H1 (cell line): ENCODE measurements around the gene FAM177B. TPM values are rescaled to one million over a fixed set of nuclear protein-coding genes. Genes with fewer than 3 reads are reported as not detected.

Source experiments
- CTCF ChIA-PET: fragments of 300-600 bp; sonication (Branson Sonifier 250); formaldehyde crosslinking; loops from one replicate; lab custom pipeline; 2021; ENCODE audit not compliant: partially characterized antibody; lab: Charles Lee
- POLR2A ChIA-PET: fragments of 300-600 bp; sonication (Branson Sonifier 250); formaldehyde crosslinking; loops from one replicate; lab custom pipeline; 2021; ENCODE audit warnings: inconsistent platforms; ENCODE audit not compliant: partially characterized antibody; lab: Charles Lee
- DNase-seq, 2 experiments: peaks; one replicate each; pipeline versions ENCODE4 v3.0.0 to v3.0.0-alpha.2; 2010 to 2022; ENCODE audit warnings: low spot score in 2 of 2, low read depth in 1 of 2, mixed read lengths in 1 of 2
- FAIRE-seq: peaks from 2 replicates; lab custom pipeline; 2011; peaks lifted over from hg19 to GRCh38; lab: Jason Lieb, UNC
- H2AFZ ChIP-seq: 2 replicates; pipeline ENCODE4 v1.8.1; 2012; ENCODE audit warnings: low read length, inconsistent platforms
- H2AK5ac ChIP-seq: 2 replicates; pipeline ENCODE4 v1.6.1; 2013; ENCODE audit warnings: low read depth, low read length
- H2BK120ac ChIP-seq: replicated peaks from 2 replicates; pipeline ENCODE3; 2013; ENCODE audit warnings: low read depth, low read length, inconsistent platforms
- H2BK12ac ChIP-seq: 2 replicates; pipeline ENCODE4 v1.6.1; 2013; ENCODE audit warnings: low read depth, low read length
- H2BK15ac ChIP-seq: 2 replicates; pipeline ENCODE4 v1.6.1; 2013; ENCODE audit warnings: low read length
- H2BK20ac ChIP-seq: 2 replicates; pipeline ENCODE4 v1.6.1; 2013; ENCODE audit warnings: low read length
- H2BK5ac ChIP-seq: 2 replicates; pipeline ENCODE4 v1.6.1; 2013; ENCODE audit warnings: low read depth, low read length
- H3K14ac ChIP-seq: 2 replicates; pipeline ENCODE4 v1.6.1; 2013; ENCODE audit warnings: inconsistent platforms; ENCODE audit not compliant: insufficient read length
- H3K18ac ChIP-seq: 2 replicates; pipeline ENCODE4 v1.6.1; 2013; ENCODE audit warnings: low read length; ENCODE audit errors: extremely low read depth
- H3K23ac ChIP-seq: 2 replicates; pipeline ENCODE4 v1.6.1; 2013; ENCODE audit warnings: inconsistent platforms; ENCODE audit not compliant: insufficient read length
- H3K23me2 ChIP-seq: 2 replicates; pipeline ENCODE4 v1.6.1; 2013; ENCODE audit warnings: low read depth, low read length
- H3K27ac ChIP-seq: 2 replicates; pipeline ENCODE4 v1.6.1; 2011; ENCODE audit warnings: low read depth, low read length, inconsistent platforms
- H3K27me3 ChIP-seq, 4 experiments: replicated peaks in 1 of 4; 1 replicate in 1 of 4; 2 replicates in 3 of 4; pipeline versions ENCODE4 v1.6.1 to v1.8.1; 2011 to 2013; ENCODE audit warnings: low read length in 3 of 4, mild to moderate bottlenecking in 3 of 4, inconsistent platforms in 2 of 4, mixed read lengths in 2 of 4, moderate library complexity in 1 of 4; ENCODE audit not compliant: control insufficient read depth in 3 of 4, insufficient read depth in 3 of 4; ENCODE audit errors: extremely low read depth in 1 of 4
- H3K36me3 ChIP-seq, 4 experiments: 2 replicates each; pipeline versions ENCODE4 v1.6.1 to v1.8.1; 2011 to 2013; ENCODE audit warnings: mild to moderate bottlenecking in 4 of 4, low read length in 3 of 4, moderate library complexity in 2 of 4, control low read depth in 1 of 4, inconsistent platforms in 1 of 4; ENCODE audit not compliant: insufficient read depth in 4 of 4, control insufficient read depth in 2 of 4
- H3K4ac ChIP-seq: replicated peaks from 2 replicates; pipeline ENCODE3; 2013; ENCODE audit warnings: low read length, low read depth, mixed read lengths, inconsistent platforms; ENCODE audit not compliant: insufficient read length
- H3K4me1 ChIP-seq, 4 experiments: replicated peaks in 1 of 4; 1 replicate in 1 of 4; 2 replicates in 3 of 4; pipeline versions ENCODE4 v1.6.1 to v1.8.1; 2011 to 2013; ENCODE audit warnings: low read length in 3 of 4, inconsistent platforms in 2 of 4, mixed read lengths in 1 of 4; ENCODE audit not compliant: insufficient read depth in 4 of 4, control insufficient read depth in 3 of 4
- H3K4me2 ChIP-seq, 2 experiments: 2 replicates each; pipeline versions ENCODE4 v1.6.1 to v1.8.1; 2011 to 2013; ENCODE audit warnings: low read depth in 2 of 2, low read length in 2 of 2, control low read depth in 1 of 2, inconsistent platforms in 1 of 2, mild to moderate bottlenecking in 1 of 2; ENCODE audit not compliant: insufficient read depth in 1 of 2
- H3K4me3 ChIP-seq, 4 experiments: fragments of 200-600, 300-600 bp in 1 of 4; sonication (generic), shearing (Covaris generic), sonication (Bioruptor Twin) in 1 of 4; 2 replicates each; pipeline versions ENCODE4 v1.5.1 to v1.8.1; 2011 to 2016; ENCODE audit warnings: low read length in 4 of 4, low read depth in 3 of 4, control low read depth in 2 of 4, inconsistent platforms in 2 of 4, mild to moderate bottlenecking in 2 of 4, mixed read lengths in 1 of 4, moderate library complexity in 1 of 4; ENCODE audit not compliant: insufficient read depth in 2 of 4; ENCODE audit errors: extremely low read depth in 1 of 4
- H3K56ac ChIP-seq: replicated peaks from 2 replicates; pipeline ENCODE3; 2013; ENCODE audit warnings: low read depth, mild to moderate bottlenecking, mixed read lengths, low read length, inconsistent platforms; ENCODE audit not compliant: insufficient read length
- H3K79me1 ChIP-seq: 2 replicates; pipeline ENCODE4 v1.6.1; 2013; ENCODE audit warnings: low read depth, low read length, control low read depth
- H3K79me2 ChIP-seq, 2 experiments: 2 replicates each; pipeline versions ENCODE4 v1.6.1 to v1.8.1; 2012 to 2013; ENCODE audit warnings: low read length in 2 of 2, mild to moderate bottlenecking in 2 of 2, inconsistent platforms in 1 of 2; ENCODE audit not compliant: insufficient read depth in 2 of 2, control insufficient read depth in 1 of 2
- H3K9ac ChIP-seq, 4 experiments: replicated peaks in 1 of 4; 1 replicate in 1 of 4; 2 replicates in 3 of 4; pipeline versions ENCODE4 v1.6.1 to v1.8.1; 2011 to 2013; ENCODE audit warnings: low read depth in 3 of 4, low read length in 3 of 4, control low read depth in 2 of 4, mild to moderate bottlenecking in 2 of 4, moderate library complexity in 2 of 4, inconsistent platforms in 1 of 4; ENCODE audit errors: extremely low read depth in 1 of 4
- H3K9me3 ChIP-seq, 2 experiments: 2 replicates each; pipeline versions ENCODE4 v1.6.1 to v1.8.1; 2012 to 2013; ENCODE audit warnings: mild to moderate bottlenecking in 2 of 2, moderate library complexity in 2 of 2, control low read depth in 1 of 2, inconsistent platforms in 1 of 2, low read depth in 1 of 2, low read length in 1 of 2, mixed read lengths in 1 of 2; ENCODE audit not compliant: insufficient read depth in 2 of 2
- H4K20me1 ChIP-seq, 2 experiments: replicated peaks in 1 of 2; 2 replicates each; pipeline versions ENCODE3 to v1.8.1; 2011 to 2013; ENCODE audit warnings: inconsistent platforms in 2 of 2, low read length in 2 of 2, mild to moderate bottlenecking in 1 of 2; ENCODE audit not compliant: insufficient read depth in 2 of 2, control insufficient read depth in 1 of 2
- H4K5ac ChIP-seq: 2 replicates; pipeline ENCODE4 v1.6.1; 2013; ENCODE audit warnings: low read length, low read depth, mixed read lengths, inconsistent platforms; ENCODE audit not compliant: insufficient read length
- H4K8ac ChIP-seq: 2 replicates; pipeline ENCODE4 v1.8.0; 2013; ENCODE audit warnings: mild to moderate bottlenecking, moderate library complexity, low read length, inconsistent platforms; ENCODE audit not compliant: insufficient read depth; ENCODE audit errors: extremely low read depth
- H4K91ac ChIP-seq: replicated peaks from 2 replicates; pipeline ENCODE3; 2013; ENCODE audit warnings: low read length, mixed read lengths, inconsistent platforms; ENCODE audit not compliant: insufficient read length
- KDM1A ChIP-seq: fragments of 200-600, 300-600 bp; sonication (generic); IDR thresholded peaks from 2 replicates; pipeline ENCODE4 v1.7.1; 2016; ENCODE audit warnings: mild to moderate bottlenecking, low read length, borderline replicate concordance
- KDM4A ChIP-seq: IDR thresholded peaks from one replicate; pipeline ENCODE4 v1.7.1; 2012; ENCODE audit warnings: low read depth, mild to moderate bottlenecking, moderate library complexity, low read length, inconsistent platforms; ENCODE audit not compliant: severe bottlenecking
- WGBS, 2 experiments: shearing (Covaris generic) in 1 of 2; methylation state at CpG; one replicate each; pipeline versions ENCODE4 v1.1.6 to v1.1.7; 2013 to 2015; ENCODE audit warnings: low lambda C conversion rate in 2 of 2, mixed read lengths in 2 of 2, inconsistent platforms in 1 of 2, low coverage in 1 of 2, missing lambda C conversion rate in 1 of 2; ENCODE audit not compliant: insufficient replicate concordance in 2 of 2, insufficient coverage in 1 of 2, insufficient read length in 1 of 2; ENCODE audit errors: extremely low coverage in 1 of 2, missing lambda C conversion rate in 1 of 2; 5-methylcytosine and 5-hydroxymethylcytosine counted together
- polyA plus RNA-seq, 7 experiments: library from polyadenylated mRNA; depleted of rRNA in 3 of 7; stranded (reverse) in 5 of 7; unstranded in 2 of 7; fragments of >200 nt in 5 of 7; fragments of 200-250 nt in 2 of 7; gene quantifications; 1 replicate in 5 of 7; 2 replicates in 1 of 7; 4 replicates in 1 of 7; pipeline versions ENCODE4 v1.2.1 to v1.2.3, GENCODE V29; 2011 to 2013; ENCODE audit warnings: missing spikeins in 2 of 7, mixed read lengths in 2 of 7
- total RNA-seq: library from RNA; stranded (reverse); fragmentation: NEBNext Ultra II Directional; extraction: Animal tissue kit (Norgen Biotek cat#: 25700); gene quantifications from 2 replicates; pipeline ENCODE4 v1.2.1, GENCODE V29; 2021

Gene FAM177B
- total and polyA plus RNA-seq, 2 of the 8 experiments (the other 6 are each of a cell fraction or from before 2014, with no cell fraction given): 0.06 TPM; not detected in 1

GRCh38 chr1:222788402-222789156 is 51.6 kb downstream of the FAM177B start:
- DNase-seq (no peak), FAIRE-seq (no peak)
- no peak overlapping the region for H3K4ac ChIP-seq
- H3K4me1 ChIP-seq: no peaks in the 10 kb centered on the region
- no peak overlapping the region for H3K27ac ChIP-seq
- no peak overlapping the region for H3K56ac ChIP-seq
- no peak overlapping the region for H3K23ac ChIP-seq
- no peak overlapping the region for H2AK5ac ChIP-seq
- H3K36me3 ChIP-seq: no peaks in the 10 kb centered on the region
- no peak overlapping the region for H2BK120ac ChIP-seq
- H4K91ac ChIP-seq: no peak overlapping the region
- H2BK15ac ChIP-seq: no peak overlapping the region
- H3K4me2 ChIP-seq: no peak overlapping the region
- ChIA-PET POLR2A (no interaction called here), CTCF (interaction anchor here (1.1 to 4.6 kb wide), 6 partner anchors 9 to 303 kb away, joined by 3 to 22 read pairs (median 4); no protein-coding TSS in a partner anchor)
- peaks cover 0 to 1% (median 0%) of the 10 kb centered on the region in 4 experiments; a peak in 1 of 7 replicates for H3K27me3 ChIP-seq
- H2BK5ac ChIP-seq: no peak overlapping the region
- H2BK20ac ChIP-seq: no peak overlapping the region
- no peaks in the 10 kb centered on the region for H3K79me1 ChIP-seq
- 88% methylated on average over 3 of the region's 3 CpGs; no CpG with 5 or more reads in 1 of the 2 experiments for WGBS, 2 experiments
- no peak overlapping the region for H4K5ac ChIP-seq
- TF ChIP-seq KDM1A: peak; percentile 78; the same call in 1 of the 2 replicates
- no peak for TF ChIP-seq KDM4A
- H4K20me1 ChIP-seq: no peaks in the 10 kb centered on the region
- no peak overlapping the region for H3K4me3 ChIP-seq
- H2AFZ ChIP-seq: no peak overlapping the region
- H3K9ac ChIP-seq: no peak overlapping the region
- H4K8ac ChIP-seq: no peak overlapping the region
- H3K9me3 ChIP-seq: no peaks in the 10 kb centered on the region
- no peaks in the 10 kb centered on the region for H3K79me2 ChIP-seq
- H3K18ac ChIP-seq: no peak overlapping the region
- no peaks in the 10 kb centered on the region for H3K23me2 ChIP-seq
- no peak overlapping the region for H3K14ac ChIP-seq
- H2BK12ac ChIP-seq: no peak overlapping the region
